AG09309 (cell line): ENCODE results near the gene RAB8A.

Experiments used
- DNase-seq: peaks from one replicate; pipeline ENCODE4 v3.0.0-alpha.2; 2010; ENCODE audit warnings: low read depth
- H3K4me3 ChIP-seq: 2 replicates; pipeline ENCODE4 v1.5.1; 2011; ENCODE audit warnings: mild to moderate bottlenecking, low read depth, low read length, moderate library complexity; ENCODE audit not compliant: control insufficient read depth
- TF ChIP-seq, protein P1 (sequence below): IDR thresholded peaks from 2 replicates; pipeline ENCODE4 v1.5.1; 2011; ENCODE audit warnings: mild to moderate bottlenecking, low read depth, low read length, inconsistent platforms; ENCODE audit not compliant: insufficient read depth, control insufficient read depth; ENCODE audit errors: missing control alignments

The RAB8A gene

DNA sequence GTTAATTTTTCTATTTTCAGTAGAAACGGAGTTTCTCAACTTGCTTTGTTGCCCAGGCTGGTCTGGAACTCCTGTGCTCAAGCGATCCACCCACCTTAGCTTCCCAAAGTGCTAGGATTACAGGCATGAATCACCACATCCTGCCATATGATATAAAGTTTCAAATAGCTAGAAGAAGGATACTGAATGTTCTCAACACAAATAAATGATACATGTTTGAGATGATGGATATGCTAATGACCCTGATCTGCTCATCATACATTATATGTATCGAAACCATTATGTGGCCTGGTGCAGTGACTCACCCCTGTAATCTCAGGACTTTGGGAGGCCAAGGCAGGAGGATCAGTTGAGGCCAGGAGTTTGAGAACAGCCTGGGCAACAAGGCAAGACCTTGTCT, 50.2 kb downstream of the RAB8A start:
- TF ChIP-seq, protein P1, sequence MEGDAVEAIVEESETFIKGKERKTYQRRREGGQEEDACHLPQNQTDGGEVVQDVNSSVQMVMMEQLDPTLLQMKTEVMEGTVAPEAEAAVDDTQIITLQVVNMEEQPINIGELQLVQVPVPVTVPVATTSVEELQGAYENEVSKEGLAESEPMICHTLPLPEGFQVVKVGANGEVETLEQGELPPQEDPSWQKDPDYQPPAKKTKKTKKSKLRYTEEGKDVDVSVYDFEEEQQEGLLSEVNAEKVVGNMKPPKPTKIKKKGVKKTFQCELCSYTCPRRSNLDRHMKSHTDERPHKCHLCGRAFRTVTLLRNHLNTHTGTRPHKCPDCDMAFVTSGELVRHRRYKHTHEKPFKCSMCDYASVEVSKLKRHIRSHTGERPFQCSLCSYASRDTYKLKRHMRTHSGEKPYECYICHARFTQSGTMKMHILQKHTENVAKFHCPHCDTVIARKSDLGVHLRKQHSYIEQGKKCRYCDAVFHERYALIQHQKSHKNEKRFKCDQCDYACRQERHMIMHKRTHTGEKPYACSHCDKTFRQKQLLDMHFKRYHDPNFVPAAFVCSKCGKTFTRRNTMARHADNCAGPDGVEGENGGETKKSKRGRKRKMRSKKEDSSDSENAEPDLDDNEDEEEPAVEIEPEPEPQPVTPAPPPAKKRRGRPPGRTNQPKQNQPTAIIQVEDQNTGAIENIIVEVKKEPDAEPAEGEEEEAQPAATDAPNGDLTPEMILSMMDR, result no peak
- DNase-seq, result peak; percentile 21
- no peak overlapping the region for H3K4me3 ChIP-seq

DNA sequence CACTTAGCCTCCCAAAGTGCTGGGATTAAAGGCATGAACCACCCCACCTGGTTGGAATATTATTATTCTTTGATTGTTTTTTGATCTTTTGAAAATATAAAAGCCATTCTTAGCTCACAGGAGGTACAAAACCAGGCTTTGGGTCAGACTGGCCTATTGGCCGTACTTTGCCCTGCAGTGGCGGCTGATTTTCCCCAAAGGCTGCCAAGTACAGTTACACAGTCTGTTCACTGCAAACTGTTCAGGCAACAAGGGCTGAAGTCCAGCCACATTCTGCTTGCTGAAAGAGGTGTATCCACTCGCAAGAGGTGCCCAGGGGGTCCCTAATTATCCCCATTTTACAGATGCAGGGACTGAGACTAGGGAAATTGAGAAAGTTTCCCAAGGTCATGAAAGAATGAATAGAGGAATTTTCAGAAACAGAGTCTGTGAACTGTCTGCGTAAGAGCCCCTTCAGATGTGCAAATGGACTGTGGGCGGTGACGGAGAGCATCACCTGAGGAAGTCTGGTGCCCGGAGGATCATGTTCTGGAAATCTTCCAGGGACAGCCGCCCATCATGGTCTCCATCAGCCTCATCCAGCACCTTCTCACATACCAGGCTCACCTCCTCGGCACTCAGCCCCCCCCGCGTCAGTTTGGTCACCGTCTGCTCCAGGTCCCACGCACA, 52.7 kb downstream of the RAB8A start:
- TF ChIP-seq, protein P1, result no peak
- no peak for DNase-seq

DNA sequence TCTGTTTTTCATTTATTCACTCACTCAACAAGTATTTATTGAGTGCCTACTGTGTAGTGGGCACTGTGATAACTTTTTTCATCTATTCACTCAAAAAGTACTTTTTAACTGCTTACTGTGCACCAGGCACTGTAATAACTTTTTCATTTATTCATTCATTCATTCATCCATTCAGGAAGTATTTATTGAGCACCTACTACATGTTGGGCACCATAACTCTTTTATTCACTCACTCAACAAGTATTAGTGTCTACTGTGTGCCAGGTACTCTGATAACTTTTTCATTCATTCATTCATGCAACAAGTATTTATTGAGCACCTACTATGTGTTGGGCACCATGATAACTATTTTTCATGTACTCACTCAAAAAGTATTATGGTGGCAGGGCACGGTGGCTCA, 54.7 kb downstream of the RAB8A start:
- H3K4me3 ChIP-seq, result no peak overlapping the region
- TF ChIP-seq, protein P1, result no peak
- DNase-seq, result no peak

More for the DNA sequence above, 52.7 kb downstream of the RAB8A start:
- H3K4me3 ChIP-seq, result no peak overlapping the region

DNA sequence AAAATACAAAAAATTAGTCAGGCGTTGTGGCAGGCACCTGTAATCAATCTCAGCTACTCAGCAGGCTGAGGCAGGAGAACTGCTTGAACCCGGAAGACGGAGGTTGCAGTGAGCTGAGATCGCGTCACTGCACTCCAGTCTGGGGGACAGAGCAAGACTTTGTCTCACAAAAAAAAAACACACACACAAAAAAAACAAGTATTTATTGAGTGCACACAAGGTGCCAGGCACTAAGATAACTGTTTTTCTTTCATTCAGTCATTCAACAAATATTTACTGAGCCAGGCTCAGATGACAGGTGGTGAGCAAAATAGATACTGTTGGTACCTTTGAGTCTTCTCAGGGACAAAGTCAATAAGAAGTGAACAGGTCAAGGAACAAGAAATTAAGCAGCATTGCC, 55.4 kb downstream of the RAB8A start:
- DNase-seq, result no peak
- TF ChIP-seq, protein P1, result no peak
- H3K4me3 ChIP-seq, result no peak overlapping the region

DNA sequence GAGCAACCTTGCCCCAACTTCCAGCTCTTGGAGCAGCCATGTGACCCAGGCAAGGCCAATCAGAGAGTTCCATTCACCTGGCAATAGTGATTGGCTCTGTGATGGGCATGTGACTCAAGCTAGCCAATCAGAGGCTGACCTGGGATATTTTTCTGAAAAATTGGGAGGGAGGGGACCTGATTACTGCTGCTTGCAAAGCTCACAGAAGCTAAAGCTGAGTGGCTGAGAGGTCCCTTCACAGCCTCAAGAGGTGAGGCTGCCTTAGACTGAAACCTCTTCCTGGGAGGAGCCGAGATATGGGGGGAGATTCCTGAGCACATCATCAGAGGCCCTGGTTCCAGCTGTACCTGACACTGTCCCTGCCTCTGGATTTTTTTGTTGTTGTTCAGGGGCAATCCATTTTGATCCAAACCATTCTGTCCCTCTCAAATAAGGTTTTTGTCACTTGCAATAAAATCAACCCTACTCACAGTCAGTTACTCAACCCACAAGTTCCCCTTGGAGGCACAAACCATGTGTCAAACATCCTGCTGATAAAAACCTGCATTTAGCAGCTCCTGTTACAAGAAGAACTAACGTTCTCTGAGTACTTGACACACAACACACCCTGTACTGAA, 56.9 kb downstream of the RAB8A start:
- TF ChIP-seq, protein P1, result no peak
- DNase-seq, result no peak
- no peak overlapping the region for H3K4me3 ChIP-seq

DNA sequence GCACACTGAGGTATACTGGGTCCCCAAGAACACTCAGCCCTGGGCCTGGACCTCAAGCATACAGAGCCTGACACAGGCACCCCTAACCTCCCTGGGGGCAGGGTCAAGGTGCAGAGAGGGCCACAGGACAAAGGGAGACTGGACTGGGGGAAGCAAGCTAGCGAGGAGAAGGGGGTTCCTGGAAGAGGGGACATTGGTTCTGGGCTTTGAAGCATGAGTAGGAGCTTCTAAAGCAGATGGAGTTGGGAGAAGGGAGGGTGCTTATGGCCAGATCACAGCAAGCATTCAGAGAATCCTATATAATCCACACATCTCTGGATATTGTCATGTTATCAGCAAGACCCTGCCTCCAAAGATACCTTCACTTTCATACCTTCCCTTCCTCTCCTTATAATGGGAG, 58.4 kb downstream of the RAB8A start:
- TF ChIP-seq, protein P1, result no peak
- DNase-seq, result no peak
- no peak overlapping the region for H3K4me3 ChIP-seq
